ENCODE data around the gene FCHSD2. TPM values are rescaled to one million over a fixed set of nuclear protein-coding genes. Genes with fewer than 3 reads are reported as not detected.
A peak's percentile ranks its signal among the peaks of the same experiment; 100 is the strongest.
"Not testable (repeated sequence)": the region's sequence is repeated elsewhere in the genome, so short reads cannot be mapped to it uniquely, and the experiment has no call there.

Gene FCHSD2
- total RNA-seq, 2 experiments from 2014 or later: 21.9 to 24.1 TPM

DNA sequence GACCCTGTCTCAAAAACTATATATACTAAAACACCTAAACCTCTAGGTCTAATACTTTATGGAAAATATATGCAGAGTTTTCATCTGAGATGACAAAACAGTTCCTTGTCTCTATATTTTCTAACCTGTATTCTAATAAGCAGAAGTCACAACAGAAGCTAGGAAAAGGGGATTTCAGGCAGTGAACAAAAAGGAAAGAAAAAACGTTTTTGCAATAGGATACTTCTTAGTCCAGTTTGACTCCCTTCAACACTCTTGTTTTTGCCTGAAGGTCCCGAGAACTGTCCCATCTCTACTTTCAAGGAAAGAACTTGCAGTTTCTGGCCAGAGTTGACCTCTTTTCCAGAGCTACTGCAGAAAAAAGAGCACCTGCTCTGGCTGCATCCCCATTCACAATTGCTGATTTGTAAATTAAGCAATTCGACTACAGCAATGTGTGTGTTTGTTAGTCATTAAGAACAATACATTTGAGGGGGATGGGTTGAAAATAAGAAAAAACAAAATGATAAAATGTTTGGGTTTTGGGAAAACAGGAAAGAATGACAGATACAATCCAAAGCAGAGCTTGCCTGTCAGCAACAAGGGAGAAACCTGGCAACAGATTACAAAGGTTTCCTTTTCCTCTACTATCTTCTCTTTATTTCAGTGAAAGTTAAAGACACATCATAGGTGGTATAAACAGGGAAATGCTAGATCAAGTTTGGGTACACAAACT is 160.0 kb downstream of the FCHSD2 start:
- intact Hi-C loops (cut with micrococcal nuclease): no loop called here
- H3K36me3 Mint-ChIP-seq: peaks cover 33% of the 10 kb centered on the region

GRCh38 chr11:72981080-72981479 is 161.0 kb downstream of the FCHSD2 start:
- POLR2A ChIA-PET: no interaction called here
- H3K36me3 Mint-ChIP-seq: peaks cover 37% of the 10 kb centered on the region
- no peak overlapping the region for H3K27ac Mint-ChIP-seq

More for the DNA sequence above, 160.0 kb downstream of the FCHSD2 start:
- Mint-ChIP-seq H3K27me3 (no peaks in the 10 kb centered on the region), H3K4me3 (no peak overlapping the region), H3K9me3 (peaks cover 5% of the 10 kb centered on the region), H3K27ac (no peak overlapping the region), H3K4me1 (ENCODE audit: low read depth) (peaks cover 11% of the 10 kb centered on the region)
- no peak for DNase-seq
- POLR2A ChIA-PET: interaction anchor here (0.7 kb wide), 1 partner anchor 156 kb away, joined by 3 read pairs; no protein-coding TSS in a partner anchor
- CTCF ChIA-PET: interaction anchor here (1.6 kb wide), 1 partner anchor 195 kb away, joined by 4 read pairs; no protein-coding TSS in a partner anchor

DNA sequence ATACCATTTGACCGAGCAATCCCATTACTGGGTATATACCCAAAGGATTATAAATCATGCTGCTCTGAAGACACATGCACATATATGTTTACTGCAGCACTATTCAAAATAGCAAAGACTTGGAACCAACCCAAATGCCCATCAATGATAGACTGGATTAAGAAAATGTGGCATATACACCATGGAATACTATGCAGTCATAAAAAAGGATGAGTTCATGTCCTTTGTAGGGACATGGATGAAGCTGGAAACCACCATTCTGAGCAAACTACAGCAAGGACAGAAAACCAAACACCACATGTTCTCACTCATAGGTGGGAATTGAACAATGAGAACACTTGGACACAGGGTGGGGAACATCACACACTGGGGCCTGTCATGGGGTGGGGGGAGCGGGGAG is 164.3 kb downstream of the FCHSD2 start:
- POLR2A ChIA-PET; intact Hi-C loops (cut with micrococcal nuclease); H3K27me3 Mint-ChIP-seq; H3K27ac Mint-ChIP-seq; H3K4me3 Mint-ChIP-seq; CTCF ChIA-PET; DNase-seq: not testable (repeated sequence)
- Mint-ChIP-seq H3K9me3 (peaks cover 15% of the 10 kb centered on the region), H3K4me1 (ENCODE audit: low read depth) (peaks cover 32% of the 10 kb centered on the region), H3K36me3 (peaks cover 39% of the 10 kb centered on the region)

More at GRCh38 chr11:72981080-72981479, 161.0 kb downstream of the FCHSD2 start:
- Mint-ChIP-seq H3K4me1 (ENCODE audit: low read depth) (peaks cover 16% of the 10 kb centered on the region), H3K4me3 (no peak overlapping the region), H3K9me3 (peaks cover 12% of the 10 kb centered on the region), H3K27me3 (no peaks in the 10 kb centered on the region)
- DNase-seq: no peak
- CTCF ChIA-PET: interaction anchor here (1.0 to 1.6 kb wide), 2 partner anchors 196 to 314 kb away, joined by 3 to 4 read pairs; no protein-coding TSS in a partner anchor
- intact Hi-C loops (cut with micrococcal nuclease): no loop called here

- intact Hi-C loops (cut with micrococcal nuclease); H3K4me3 Mint-ChIP-seq; H3K27ac Mint-ChIP-seq; DNase-seq; POLR2A ChIA-PET; H3K27me3 Mint-ChIP-seq: not testable (repeated sequence)
- CTCF ChIA-PET: interaction anchor here (0.7 kb wide), 1 partner anchor 13 kb away, joined by 3 read pairs; no protein-coding TSS in a partner anchor
- peaks cover 34% of the 10 kb centered on the region for H3K36me3 Mint-ChIP-seq
- peaks cover 15% of the 10 kb centered on the region for H3K9me3 Mint-ChIP-seq
- peaks cover 32% of the 10 kb centered on the region for H3K4me1 Mint-ChIP-seq (ENCODE audit: low read depth)
These were observed 165.6 kb downstream of the FCHSD2 start for GRCh38 chr11:72976522-72976892.

DNA sequence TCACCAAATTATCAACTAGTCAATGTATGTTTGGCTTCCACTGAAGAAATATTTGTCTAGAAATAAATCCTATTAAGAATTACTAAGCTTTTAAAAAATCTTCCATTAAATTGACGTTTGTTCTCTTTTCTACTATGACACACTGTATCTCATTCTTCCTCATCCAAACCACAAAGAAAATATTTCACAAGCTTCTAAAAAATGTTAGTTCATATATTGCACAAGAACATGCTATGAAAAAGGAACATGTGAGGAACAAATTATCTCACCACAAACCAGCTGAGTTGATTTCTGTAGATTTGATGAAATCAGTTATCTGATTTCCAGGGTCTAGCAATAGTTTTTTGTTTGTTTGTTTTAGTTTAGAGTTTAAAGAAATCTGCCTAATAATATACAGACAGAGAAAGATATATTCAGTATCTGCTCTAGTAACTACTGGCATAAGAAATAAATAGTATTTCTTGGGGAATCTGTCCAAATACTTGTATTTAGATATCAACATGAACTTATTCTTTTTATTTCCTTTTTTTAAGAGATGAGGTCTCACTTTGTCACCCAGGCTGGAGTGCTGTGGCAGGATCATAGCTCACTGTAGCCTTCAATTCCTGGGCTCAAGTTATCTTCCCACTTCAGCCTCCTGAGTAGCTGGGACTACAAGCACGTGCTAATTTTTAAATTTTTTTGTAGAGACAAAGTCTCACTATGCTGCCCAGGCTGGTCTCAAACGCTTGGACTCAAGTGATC is 166.2 kb downstream of the FCHSD2 start:
- H3K27me3 Mint-ChIP-seq: no peaks in the 10 kb centered on the region
- H3K4me1 Mint-ChIP-seq (ENCODE audit: low read depth): peaks cover 37% of the 10 kb centered on the region
- peaks cover 15% of the 10 kb centered on the region for H3K9me3 Mint-ChIP-seq
- ChIA-PET CTCF (interaction anchor here (0.7 kb wide), 1 partner anchor 13 kb away, joined by 3 read pairs; no protein-coding TSS in a partner anchor), POLR2A (interaction anchor here (1.0 kb wide), 1 partner anchor 167 kb away, joined by 3 read pairs; no protein-coding TSS in a partner anchor)
- intact Hi-C loops (cut with micrococcal nuclease): no loop called here
- H3K4me3 Mint-ChIP-seq: no peak overlapping the region
- no peak for DNase-seq
- peaks cover 34% of the 10 kb centered on the region for H3K36me3 Mint-ChIP-seq
- H3K27ac Mint-ChIP-seq: peak overlapping the region; percentile 42

DNA sequence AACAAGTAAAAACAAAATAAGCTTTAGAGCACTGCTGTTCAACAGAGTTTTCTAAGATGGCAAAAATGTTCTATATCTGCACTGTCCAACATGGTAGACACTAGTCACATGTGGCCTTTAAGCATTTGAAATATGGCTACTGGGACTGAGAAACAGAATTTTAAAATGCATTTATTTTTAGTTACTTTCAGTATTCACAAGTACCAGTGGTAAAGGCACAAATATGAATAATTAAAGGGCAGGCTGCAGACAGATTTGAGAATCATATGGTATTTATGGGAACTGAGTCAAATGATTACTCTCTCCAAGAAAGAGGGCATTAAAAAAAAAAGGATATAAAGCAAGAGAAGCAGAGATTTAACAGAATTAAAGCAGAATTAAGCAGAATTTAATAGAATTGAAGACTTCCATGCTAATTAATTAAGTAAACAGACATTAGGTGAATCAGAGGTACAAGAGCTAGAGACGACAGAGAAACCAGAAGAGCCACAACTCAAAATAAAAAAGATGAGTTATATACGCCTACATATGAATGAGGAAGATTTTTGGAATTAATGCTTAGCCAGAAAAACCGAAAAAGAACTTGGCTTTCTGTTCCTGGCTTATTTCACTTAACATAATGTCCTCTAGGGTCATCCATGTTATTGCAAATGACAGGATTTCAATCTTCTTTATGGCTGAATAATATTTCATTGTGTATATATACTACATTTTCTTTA is 167.5 kb downstream of the FCHSD2 start:
- intact Hi-C loops (cut with micrococcal nuclease): no loop called here
- POLR2A ChIA-PET: no interaction called here
- peaks cover 31% of the 10 kb centered on the region for H3K36me3 Mint-ChIP-seq
- peaks cover 51% of the 10 kb centered on the region for H3K4me1 Mint-ChIP-seq (ENCODE audit: low read depth)
- peaks cover 15% of the 10 kb centered on the region for H3K9me3 Mint-ChIP-seq
- no peaks in the 10 kb centered on the region for H3K27me3 Mint-ChIP-seq
- CTCF ChIA-PET: no interaction called here
- no peak overlapping the region for H3K4me3 Mint-ChIP-seq
- DNase-seq: no peak
- no peak overlapping the region for H3K27ac Mint-ChIP-seq

DNA sequence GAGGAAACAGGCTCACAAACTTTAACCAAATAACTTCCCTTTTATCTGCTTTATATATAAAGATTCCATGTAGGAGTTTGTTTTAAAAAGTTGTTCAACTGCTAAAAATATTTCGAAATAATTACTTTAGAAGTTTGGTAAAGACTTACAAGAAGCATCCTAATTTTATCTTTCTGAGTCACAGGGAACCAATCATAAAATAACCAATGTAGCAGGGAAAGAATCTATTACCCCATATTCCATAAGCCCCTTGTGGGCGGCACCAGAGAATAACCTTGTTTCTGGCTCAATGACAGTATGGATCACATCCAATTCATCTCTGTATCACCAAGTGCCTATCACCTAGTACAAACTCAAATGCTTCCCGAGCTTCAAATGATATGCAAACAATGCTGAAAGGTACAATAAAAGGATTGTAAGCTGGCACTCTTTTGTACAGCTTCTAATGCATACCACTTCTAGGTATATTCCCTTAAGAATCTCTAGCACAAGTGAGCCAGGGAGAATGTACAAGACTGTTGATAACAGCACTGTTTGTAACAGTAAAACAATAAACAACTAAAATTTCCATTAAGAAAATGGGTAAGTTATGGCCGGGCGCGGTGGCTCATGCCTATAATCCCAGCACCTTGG is 169.5 kb downstream of the FCHSD2 start:
- POLR2A ChIA-PET: no interaction called here
- Mint-ChIP-seq H3K27me3 (no peaks in the 10 kb centered on the region), H3K27ac (no peak overlapping the region), H3K4me3 (no peak overlapping the region), H3K9me3 (peaks cover 9% of the 10 kb centered on the region), H3K4me1 (ENCODE audit: low read depth) (peaks cover 59% of the 10 kb centered on the region), H3K36me3 (peaks cover 19% of the 10 kb centered on the region)
- CTCF ChIA-PET: no interaction called here
- intact Hi-C loops (cut with micrococcal nuclease): no loop called here
- DNase-seq: no peak

- H3K9me3 Mint-ChIP-seq: peaks cover 5% of the 10 kb centered on the region
- intact Hi-C loops (cut with micrococcal nuclease): loop anchor here (2.0 kb wide), 1 partner anchor 171 kb away; the partner anchor contains the start of gene FCHSD2
- no peak for DNase-seq
- ChIA-PET CTCF (interaction anchor here (0.6 kb wide), 1 partner anchor 171 kb away, joined by 3 read pairs; the partner anchor contains the start of gene FCHSD2), POLR2A (interaction anchor here (1.3 kb wide), 1 partner anchor 12 kb away, joined by 4 read pairs; no protein-coding TSS in a partner anchor)
- peaks cover 13% of the 10 kb centered on the region for H3K36me3 Mint-ChIP-seq
- no peak overlapping the region for H3K4me3 Mint-ChIP-seq
- no peak overlapping the region for H3K27ac Mint-ChIP-seq
- no peaks in the 10 kb centered on the region for H3K27me3 Mint-ChIP-seq
- H3K4me1 Mint-ChIP-seq (ENCODE audit: low read depth): peaks cover 56% of the 10 kb centered on the region
These were observed 170.7 kb downstream of the FCHSD2 start for GRCh38 chr11:72971192-72971967.

GRCh38 chr11:72970557-72971118 is 171.5 kb downstream of the FCHSD2 start:
- intact Hi-C loops (cut with micrococcal nuclease): loop anchor here (1.0 to 2.0 kb wide), 2 partner anchors 64 to 172 kb away; partner anchors contain the start of gene FCHSD2
- H3K4me3 Mint-ChIP-seq: no peak overlapping the region

GRCh38 chr11:72969894-72970335 is 172.2 kb downstream of the FCHSD2 start:
- POLR2A ChIA-PET: interaction anchor here (1.3 kb wide), 1 partner anchor 14 kb away, joined by 4 read pairs; no protein-coding TSS in a partner anchor
- intact Hi-C loops (cut with micrococcal nuclease): loop anchor here (1.0 to 2.0 kb wide), 2 partner anchors 64 to 173 kb away; partner anchors contain the start of gene FCHSD2
- H3K4me3 Mint-ChIP-seq: no peak overlapping the region
- peaks cover 12% of the 10 kb centered on the region for H3K36me3 Mint-ChIP-seq
- no peaks in the 10 kb centered on the region for H3K27me3 Mint-ChIP-seq
- H3K9me3 Mint-ChIP-seq: peaks cover 3% of the 10 kb centered on the region
- H3K27ac Mint-ChIP-seq: peak overlapping the region; percentile 24
- H3K4me1 Mint-ChIP-seq (ENCODE audit: low read depth): peaks cover 45% of the 10 kb centered on the region
- CTCF ChIA-PET: no interaction called here
- no peak for DNase-seq

More at GRCh38 chr11:72970557-72971118, 171.5 kb downstream of the FCHSD2 start:
- DNase-seq: peak; percentile 54
- Mint-ChIP-seq H3K36me3 (peaks cover 12% of the 10 kb centered on the region), H3K9me3 (peaks cover 3% of the 10 kb centered on the region), H3K4me1 (ENCODE audit: low read depth) (peaks cover 49% of the 10 kb centered on the region), H3K27ac (peak overlapping the region; percentile 80), H3K27me3 (no peaks in the 10 kb centered on the region)
- ChIA-PET CTCF (interaction anchor here (0.6 kb wide), 1 partner anchor 172 kb away, joined by 3 read pairs; the partner anchor contains the start of gene FCHSD2), POLR2A (interaction anchor here (1.3 kb wide), 1 partner anchor 13 kb away, joined by 4 read pairs; no protein-coding TSS in a partner anchor)

Measured in activated CD4-positive, alpha-beta memory T cell treated with anti-CD3 and anti-CD28 coated beads for 36 hours (primary cell).